H7 (cell line): ENCODE measurements around the gene ATXN10. TPM values are rescaled to one million over a fixed set of nuclear protein-coding genes. Genes with fewer than 3 reads are reported as not detected.

Source experiments
- DNase-seq: peaks from one replicate; pipeline ENCODE4 v3.0.0; 2012
- H3K27me3 ChIP-seq: 2 replicates; pipeline ENCODE4 v1.6.0; 2011; ENCODE audit warnings: mild to moderate bottlenecking, low read length; ENCODE audit not compliant: control insufficient read depth, insufficient read depth
- H3K36me3 ChIP-seq: replicated peaks from 2 replicates; pipeline ENCODE4 v1.5.1; 2011; ENCODE audit warnings: low read length; ENCODE audit not compliant: control insufficient read depth, insufficient read depth
- H3K4me3 ChIP-seq: 2 replicates; pipeline ENCODE4 v1.5.1; 2011; ENCODE audit warnings: low read depth, mild to moderate bottlenecking, control low read depth, low read length, moderate library complexity; ENCODE audit not compliant: insufficient read depth
- total RNA-seq: library from RNA; depleted of rRNA; stranded (reverse); fragments of >200 nt; shearing (Covaris generic); gene quantifications from 2 replicates; pipeline ENCODE4 v1.2.3, GENCODE V29; 2014

ATXN10 gene
- total RNA-seq, 1 experiment from 2014 or later = 62.7 TPM

DNA sequence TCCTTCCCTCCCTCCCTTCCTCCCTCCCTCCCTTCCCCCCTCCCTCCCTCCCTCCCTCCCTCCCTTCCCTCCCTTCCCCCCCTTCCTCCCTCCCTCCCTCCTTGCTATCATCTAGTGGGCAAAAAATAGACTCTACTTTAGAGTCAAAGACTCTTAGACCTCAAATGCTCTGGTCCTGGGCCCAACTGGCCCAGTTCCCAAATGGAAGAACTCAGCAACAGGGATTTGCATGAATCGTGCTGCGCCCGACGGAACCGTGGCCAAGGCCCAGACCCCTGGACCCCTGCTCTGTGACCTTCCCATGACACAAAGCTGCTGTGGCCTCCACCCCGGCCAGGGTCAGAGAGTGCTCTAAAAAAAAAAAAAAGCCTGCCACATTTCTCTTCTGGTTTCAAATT, 207.9 kb downstream of the ATXN10 start:
- DNase-seq = peak; percentile 31
- no peak overlapping the region for H3K4me3 ChIP-seq
- no peaks in the 10 kb centered on the region for H3K36me3 ChIP-seq
- peaks cover 2% of the 10 kb centered on the region; the same call in 1 of the 2 replicates for H3K27me3 ChIP-seq

- no peaks in the 10 kb centered on the region for H3K36me3 ChIP-seq
- H3K4me3 ChIP-seq = no peak overlapping the region
- peak; percentile 68 for DNase-seq
- peaks cover 2% of the 10 kb centered on the region; the same call in 1 of the 2 replicates for H3K27me3 ChIP-seq
Observed at GRCh38 chr22:45880091-45880715, 208.6 kb downstream of the ATXN10 start.

- Histone ChIP-seq H3K27me3 (peaks cover 2% of the 10 kb centered on the region; the same call in 1 of the 2 replicates), H3K4me3 (no peak overlapping the region), H3K36me3 (no peaks in the 10 kb centered on the region)
- peak; percentile 83 for DNase-seq
Observed at GRCh38 chr22:45880716-45881523, 209.3 kb downstream of the ATXN10 start.

GRCh38 chr22:45881524-45881875, 209.9 kb downstream of the ATXN10 start:
- peak; percentile 36 for DNase-seq

GRCh38 chr22:45882881-45883810, 211.5 kb downstream of the ATXN10 start:
- Histone ChIP-seq H3K27me3 (peaks cover 2% of the 10 kb centered on the region; the same call in 1 of the 2 replicates), H3K4me3 (no peak overlapping the region), H3K36me3 (no peaks in the 10 kb centered on the region)
- DNase-seq = peak; percentile 45

More at GRCh38 chr22:45881524-45881875, 209.9 kb downstream of the ATXN10 start:
- Histone ChIP-seq H3K36me3 (no peaks in the 10 kb centered on the region), H3K27me3 (peaks cover 2% of the 10 kb centered on the region; the same call in 1 of the 2 replicates), H3K4me3 (no peak overlapping the region)

- H3K27me3 ChIP-seq = peaks cover 2% of the 10 kb centered on the region; the same call in 1 of the 2 replicates
- peak; percentile 16 for DNase-seq
- H3K4me3 ChIP-seq = no peak overlapping the region
- H3K36me3 ChIP-seq = no peaks in the 10 kb centered on the region
Observed at GRCh38 chr22:45883811-45884170, 212.2 kb downstream of the ATXN10 start.

DNA sequence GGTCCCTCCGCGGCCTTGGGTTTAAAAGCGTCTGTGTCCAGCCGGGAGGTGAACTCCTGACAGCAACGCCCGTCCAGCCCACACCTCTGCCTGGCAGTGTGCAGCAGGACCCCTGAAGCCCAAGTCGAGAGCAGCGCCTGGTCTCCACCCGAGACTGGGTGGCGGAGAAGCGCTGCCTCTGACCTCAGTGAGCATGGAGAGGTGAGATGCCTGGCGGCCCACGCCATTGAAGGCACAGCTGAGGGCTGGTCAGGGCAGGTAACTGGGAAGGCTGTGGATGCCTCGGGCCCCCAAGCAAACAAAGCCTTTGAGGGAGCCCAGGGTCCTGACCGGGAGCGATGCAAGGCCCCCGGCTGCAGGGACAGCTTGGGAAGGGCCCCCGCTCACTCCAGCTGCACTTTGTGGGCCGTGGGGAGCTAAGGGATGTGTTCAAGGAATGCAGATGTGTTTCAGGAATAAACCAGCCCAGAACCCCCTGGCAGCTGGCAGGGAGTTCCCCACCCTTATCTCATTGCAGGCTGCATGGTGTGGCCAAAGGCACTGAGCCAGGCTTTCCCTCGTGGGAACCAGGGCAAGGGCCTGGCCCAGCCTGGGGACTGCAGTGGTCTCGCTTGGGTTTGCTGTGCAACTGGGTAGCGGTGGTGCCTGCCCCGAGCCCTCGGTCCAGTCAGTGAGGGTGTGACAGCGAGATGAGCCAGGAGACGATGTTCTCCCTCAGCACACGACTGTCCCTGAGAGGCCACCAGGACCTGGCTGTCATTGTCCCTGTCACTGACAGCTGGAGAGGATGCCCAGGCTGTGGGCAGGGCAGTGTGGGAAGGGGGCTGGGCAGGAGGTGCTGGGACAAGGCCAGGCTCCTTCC, 212.8 kb downstream of the ATXN10 start:
- no peak overlapping the region for H3K4me3 ChIP-seq
- H3K27me3 ChIP-seq = peaks cover 2% of the 10 kb centered on the region; the same call in 1 of the 2 replicates
- no peaks in the 10 kb centered on the region for H3K36me3 ChIP-seq
- DNase-seq = peak; percentile 40

DNA sequence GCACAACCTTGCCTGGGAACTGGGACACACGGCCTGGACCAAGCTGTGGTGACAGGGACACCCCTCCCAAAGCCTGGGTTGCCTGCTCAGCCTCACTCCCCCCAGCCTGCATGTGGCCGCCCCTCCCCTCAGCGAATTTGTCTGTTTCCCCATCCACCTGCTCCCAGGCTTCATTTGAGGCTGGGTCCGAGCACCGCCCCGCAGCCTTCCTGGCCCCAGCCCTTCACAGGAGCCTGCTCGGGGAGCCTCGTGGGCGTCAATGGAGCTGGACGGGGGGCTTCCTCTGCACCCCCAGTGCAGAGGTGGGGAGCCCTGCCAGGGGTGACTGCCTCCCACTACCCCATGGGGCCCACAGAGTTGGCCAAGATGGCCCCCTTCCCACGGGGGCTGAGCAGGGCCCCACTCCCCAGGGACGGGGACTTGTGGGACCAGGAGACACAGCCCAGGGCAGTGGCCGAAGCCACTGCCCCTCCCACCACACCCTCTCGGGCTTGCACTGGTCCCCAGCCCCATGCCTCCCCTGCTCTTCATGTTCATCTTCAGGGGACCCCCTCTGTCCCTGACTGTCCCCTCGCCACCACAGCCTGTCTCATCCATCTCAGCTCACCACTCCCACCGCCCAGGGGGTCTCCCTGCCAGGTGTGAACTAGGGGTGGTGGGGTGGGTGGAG, 213.7 kb downstream of the ATXN10 start:
- H3K4me3 ChIP-seq = no peak overlapping the region
- DNase-seq = peak; percentile 41
- peaks cover 2% of the 10 kb centered on the region; the same call in 1 of the 2 replicates for H3K27me3 ChIP-seq
- H3K36me3 ChIP-seq = no peaks in the 10 kb centered on the region

GRCh38 chr22:45885941-45886395, 214.3 kb downstream of the ATXN10 start:
- peak; percentile 54 for DNase-seq
- peaks cover 2% of the 10 kb centered on the region; the same call in 1 of the 2 replicates for H3K27me3 ChIP-seq
- H3K36me3 ChIP-seq = no peaks in the 10 kb centered on the region
- H3K4me3 ChIP-seq = no peak overlapping the region

- no peak overlapping the region for H3K4me3 ChIP-seq
- no peaks in the 10 kb centered on the region for H3K36me3 ChIP-seq
- no peaks in the 10 kb centered on the region for H3K27me3 ChIP-seq
- DNase-seq = peak; percentile 26
Observed at GRCh38 chr22:45886540-45886939, 214.9 kb downstream of the ATXN10 start.

GRCh38 chr22:45887202-45888131, 215.8 kb downstream of the ATXN10 start:
- H3K27me3 ChIP-seq = no peaks in the 10 kb centered on the region
- DNase-seq = no peak
- H3K4me3 ChIP-seq = no peak overlapping the region
- H3K36me3 ChIP-seq = no peaks in the 10 kb centered on the region

GRCh38 chr22:45888221-45889092, 216.8 kb downstream of the ATXN10 start:
- Histone ChIP-seq H3K36me3 (no peaks in the 10 kb centered on the region), H3K27me3 (no peaks in the 10 kb centered on the region), H3K4me3 (no peak overlapping the region)
- DNase-seq = no peak
